ENCODE data around the gene ZNF608. TPM values are rescaled to one million over a fixed set of nuclear protein-coding genes. Genes with fewer than 3 reads are reported as not detected.
A peak's percentile ranks its signal among the peaks of the same experiment; 100 is the strongest.

ZNF608 gene
- total and polyA plus RNA-seq, 2 experiments from 2014 or later = 20.5 to 42.4 TPM

- Histone ChIP-seq H3K4me1 (ENCODE audit: insufficient read depth) (peaks cover 54% of the 10 kb centered on the region), H2AFZ (no peak overlapping the region), H3K4me3 (no peak overlapping the region), H3K4me2 (peak overlapping the region; percentile 42), H3K27ac (ENCODE audit: low read depth) (peak overlapping the region; percentile 61; the same call in 1 of the 2 replicates), H4K20me1 (replicated peaks; ENCODE audit: insufficient read depth) (no peaks in the 10 kb centered on the region), H3K9me2 (ENCODE audit: insufficient read depth) (no peaks in the 10 kb centered on the region), H3K27me3 (ENCODE audit: insufficient read depth) (no peaks in the 10 kb centered on the region), H3K36me3 (ENCODE audit: insufficient read depth) (no peaks in the 10 kb centered on the region), H3F3A (replicated peaks; ENCODE audit: low read depth) (no peaks in the 10 kb centered on the region), H3K79me2 (replicated peaks; ENCODE audit: insufficient read depth) (peaks cover 96% of the 10 kb centered on the region)
- Mint-ChIP-seq H3K27ac (peak overlapping the region; percentile 79), H3K36me3 (ENCODE audit: low read depth) (peaks cover 27% of the 10 kb centered on the region), H3K4me3 (no peak overlapping the region), H3K9me3 (no peaks in the 10 kb centered on the region), H3K27me3 (ENCODE audit: insufficient read depth, low read depth, poor library complexity) (peaks cover 2% of the 10 kb centered on the region), H3K4me1 (peaks cover 78% of the 10 kb centered on the region)
- DNase-seq (ENCODE audit: low spot score) (peak; percentile 52), ATAC-seq (peak; percentile 58)
- TF ChIP-seq JUNB (IDR thresholded peaks at IDR 0.05; ENCODE audit: unreplicated experiment) = no peak
- no peak for TF ChIP-seq ZNF462 (CRISPR knock-in tag; IDR thresholded peaks at IDR 0.05)
- TF ChIP-seq ZNF114 (CRISPR knock-in tag; IDR thresholded peaks at IDR 0.05) = no peak
- TF ChIP-seq EZH2phosphoT487 (IDR thresholded peaks at IDR 0.05; ENCODE audit: unreplicated experiment) = no peak
- TF ChIP-seq EZH2 (IDR thresholded peaks at IDR 0.05; ENCODE audit: low read depth, unreplicated experiment) = no peak
Measured at GRCh38 chr5:124697933-124698591, 48.4 kb downstream of the ZNF608 start.

- DNase-seq (ENCODE audit: low spot score) = no peak
- no peaks in the 10 kb centered on the region for H4K20me1 ChIP-seq (replicated peaks; ENCODE audit: insufficient read depth)
- no peaks in the 10 kb centered on the region for H3F3A ChIP-seq (replicated peaks; ENCODE audit: low read depth)
- ATAC-seq = no peak
- peaks cover 76% of the 10 kb centered on the region for H3K4me1 Mint-ChIP-seq
- H3K9me3 Mint-ChIP-seq = no peaks in the 10 kb centered on the region
- no peak overlapping the region for H3K4me3 Mint-ChIP-seq
- peaks cover 49% of the 10 kb centered on the region for H3K4me1 ChIP-seq (ENCODE audit: insufficient read depth)
- H3K27ac ChIP-seq (ENCODE audit: low read depth) = peak overlapping the region; percentile 51; the same call in 1 of the 2 replicates
- no peaks in the 10 kb centered on the region for H3K9me2 ChIP-seq (ENCODE audit: insufficient read depth)
- no peaks in the 10 kb centered on the region for H3K27me3 ChIP-seq (ENCODE audit: insufficient read depth)
- H3K27me3 Mint-ChIP-seq (ENCODE audit: insufficient read depth, low read depth, poor library complexity) = peaks cover 2% of the 10 kb centered on the region
- no peak overlapping the region for H3K4me3 ChIP-seq
- H2AFZ ChIP-seq = no peak overlapping the region
- no peak for TF ChIP-seq NANOG (IDR thresholded peaks at IDR 0.05; ENCODE audit: borderline replicate concordance)
- peak overlapping the region; percentile 79 for H3K27ac Mint-ChIP-seq
- no peaks in the 10 kb centered on the region for H3K36me3 ChIP-seq (ENCODE audit: insufficient read depth)
- peak overlapping the region; percentile 16; the same call in 1 of the 2 replicates for H3K4me2 ChIP-seq
- peaks cover 96% of the 10 kb centered on the region for H3K79me2 ChIP-seq (replicated peaks; ENCODE audit: insufficient read depth)
- peaks cover 27% of the 10 kb centered on the region for H3K36me3 Mint-ChIP-seq (ENCODE audit: low read depth)
Measured at GRCh38 chr5:124697501-124697900, 48.9 kb downstream of the ZNF608 start.

Measured in GM23338 (cell line).